Gastrocnemius medialis (tissue), 4 donors: ENCODE data around the gene CRKL.

Experiments
- POLR2A ChIP-seq, 2 donors: fragments of 450-650 bp; IDR thresholded peaks; one replicate each; pipeline ENCODE4 v1.6.1; 2017; ENCODE audit warnings: antibody characterized with exemption in 2 of 2, mild to moderate bottlenecking in 2 of 2, moderate library complexity in 2 of 2
- TF ChIP-seq, protein P1 (sequence below), 5 experiments: fragments of 450-650 bp in 3 of 5; fragments of 200-600 bp in 2 of 5; sonication (generic) in 2 of 5; IDR thresholded peaks in 4 of 5; conservative IDR thresholded peaks in 1 of 5; 1 replicate in 4 of 5; 2 replicates in 1 of 5; pipeline ENCODE4 v1.5.1; 2016 to 2019; ENCODE audit warnings: antibody characterized with exemption in 5 of 5, mild to moderate bottlenecking in 3 of 5, moderate library complexity in 3 of 5

DNA sequence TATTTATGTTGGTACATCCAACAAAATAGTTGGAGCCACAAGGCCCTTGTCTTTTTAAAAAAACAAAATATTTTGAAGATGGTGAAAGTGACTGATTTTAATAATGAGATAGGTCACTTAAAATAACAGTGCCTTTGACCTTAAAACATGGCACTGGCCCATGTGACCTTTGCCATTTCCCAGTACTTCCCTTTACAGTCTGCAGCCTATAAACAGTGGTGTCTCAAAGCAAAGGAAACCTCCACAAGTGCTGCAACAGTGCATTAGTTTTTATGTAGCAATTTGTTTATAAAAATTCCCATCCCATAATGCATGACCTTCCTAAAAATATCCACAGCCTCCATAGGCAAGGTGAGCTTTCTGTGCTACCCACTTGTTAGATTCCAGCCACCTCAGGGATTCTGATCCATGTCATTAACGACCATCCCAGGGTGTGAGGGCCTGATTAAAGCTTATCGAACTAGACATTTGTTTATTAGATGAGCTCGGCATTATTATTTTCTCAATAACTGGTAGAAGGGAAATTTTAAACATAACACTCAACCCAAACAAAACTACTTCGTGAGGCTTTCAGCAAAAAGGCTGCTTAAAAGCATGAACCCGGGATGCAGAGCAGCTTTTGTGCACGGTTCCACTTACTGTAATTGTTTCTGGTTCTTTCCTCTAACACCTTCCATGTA, 28.0 kb upstream of the CRKL start:
- TF ChIP-seq POLR2A (IDR thresholded peaks at IDR 0.05), result no peak
- TF ChIP-seq, protein P1, sequence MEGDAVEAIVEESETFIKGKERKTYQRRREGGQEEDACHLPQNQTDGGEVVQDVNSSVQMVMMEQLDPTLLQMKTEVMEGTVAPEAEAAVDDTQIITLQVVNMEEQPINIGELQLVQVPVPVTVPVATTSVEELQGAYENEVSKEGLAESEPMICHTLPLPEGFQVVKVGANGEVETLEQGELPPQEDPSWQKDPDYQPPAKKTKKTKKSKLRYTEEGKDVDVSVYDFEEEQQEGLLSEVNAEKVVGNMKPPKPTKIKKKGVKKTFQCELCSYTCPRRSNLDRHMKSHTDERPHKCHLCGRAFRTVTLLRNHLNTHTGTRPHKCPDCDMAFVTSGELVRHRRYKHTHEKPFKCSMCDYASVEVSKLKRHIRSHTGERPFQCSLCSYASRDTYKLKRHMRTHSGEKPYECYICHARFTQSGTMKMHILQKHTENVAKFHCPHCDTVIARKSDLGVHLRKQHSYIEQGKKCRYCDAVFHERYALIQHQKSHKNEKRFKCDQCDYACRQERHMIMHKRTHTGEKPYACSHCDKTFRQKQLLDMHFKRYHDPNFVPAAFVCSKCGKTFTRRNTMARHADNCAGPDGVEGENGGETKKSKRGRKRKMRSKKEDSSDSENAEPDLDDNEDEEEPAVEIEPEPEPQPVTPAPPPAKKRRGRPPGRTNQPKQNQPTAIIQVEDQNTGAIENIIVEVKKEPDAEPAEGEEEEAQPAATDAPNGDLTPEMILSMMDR (IDR thresholded peaks at IDR 0.05 in 4 of 5, conservative IDR thresholded peaks at IDR 0.05 in 1 of 5), result no peak
